Type B pancreatic cell (in vitro differentiated cells): ENCODE results near the gene SFSWAP. TPM values are rescaled to one million over a fixed set of nuclear protein-coding genes. Genes with fewer than 3 reads are reported as not detected.

Experiments
- DNase-seq: peaks from one replicate; pipeline ENCODE4 v3.0.0; 2021; ENCODE audit warnings: mixed read lengths; ENCODE audit not compliant: unreplicated experiment; ENCODE audit errors: extremely low spot score
- H3K27ac Mint-ChIP-seq: 2 replicates; pipeline ENCODE4 v1.8.0; 2021; ENCODE audit warnings: mild to moderate bottlenecking, mixed read lengths
- H3K27me3 Mint-ChIP-seq: 2 replicates; pipeline ENCODE4 v1.8.0; 2021; ENCODE audit warnings: mixed read lengths
- H3K36me3 Mint-ChIP-seq: 2 replicates; pipeline ENCODE4 v1.8.0; 2021; ENCODE audit warnings: mixed read lengths
- H3K4me1 Mint-ChIP-seq: one replicate; pipeline ENCODE4 v1.8.0; 2021; ENCODE audit warnings: mixed read lengths; ENCODE audit not compliant: unreplicated experiment
- H3K4me3 Mint-ChIP-seq: 2 replicates; pipeline ENCODE4 v1.8.0; 2021; ENCODE audit warnings: mild to moderate bottlenecking, mixed read lengths
- H3K9me3 Mint-ChIP-seq: 2 replicates; pipeline ENCODE4 v1.8.0; 2021; ENCODE audit warnings: mixed read lengths
- total RNA-seq: library from RNA; stranded (reverse); gene quantifications from 2 replicates; pipeline ENCODE4 v1.2.1, GENCODE V29; 2021; ENCODE audit warnings: low replicate concordance
- TF ChIP-seq, protein P1 (sequence below): fragments of 200-600 bp; sonication (generic); conservative IDR thresholded peaks from 2 replicates; pipeline ENCODE4 v1.5.0; 2021; ENCODE audit warnings: antibody characterized with exemption, mild to moderate bottlenecking

Gene SFSWAP
- total RNA-seq, 1 donor from 2014 or later: 59.3 TPM

DNA sequence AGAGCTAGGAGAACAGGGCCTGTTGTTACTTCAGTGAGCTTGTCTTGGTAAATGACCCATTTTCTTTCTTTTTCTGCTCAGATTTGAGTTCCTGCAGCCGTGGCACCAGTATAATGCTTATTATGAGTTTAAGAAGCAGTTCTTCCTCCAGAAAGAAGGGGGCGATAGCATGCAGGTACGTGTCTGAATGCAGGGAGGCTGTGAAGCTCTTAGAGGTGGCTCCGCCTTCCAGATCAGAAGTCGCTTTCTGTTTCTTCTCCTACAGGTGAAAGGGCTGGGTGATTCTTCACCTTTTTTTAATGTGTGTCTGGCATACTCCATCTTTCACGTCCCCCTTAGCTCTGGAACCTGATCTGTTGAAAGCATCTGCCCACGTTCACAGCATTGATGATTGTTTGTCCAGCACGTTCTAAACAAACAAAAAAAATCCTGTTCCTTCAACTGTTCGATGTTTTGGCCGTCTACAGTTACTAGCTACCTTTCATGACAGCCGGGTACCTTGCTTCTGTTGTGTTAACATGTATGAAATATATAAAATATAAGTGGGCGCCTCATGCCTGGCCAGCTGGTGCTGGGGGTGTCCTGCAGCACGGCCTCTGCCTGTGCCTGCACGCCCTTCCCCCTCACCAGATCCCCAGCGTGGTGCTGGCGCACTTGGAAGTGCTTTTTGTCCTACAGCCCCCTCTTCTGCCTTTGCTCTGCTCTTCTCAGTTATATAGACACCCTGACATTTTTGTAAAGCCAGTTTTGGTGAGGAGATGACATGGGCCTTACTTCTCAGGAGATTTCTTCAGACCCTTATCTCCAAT is 44.6 kb downstream of the SFSWAP start:
- TF ChIP-seq, protein P1, sequence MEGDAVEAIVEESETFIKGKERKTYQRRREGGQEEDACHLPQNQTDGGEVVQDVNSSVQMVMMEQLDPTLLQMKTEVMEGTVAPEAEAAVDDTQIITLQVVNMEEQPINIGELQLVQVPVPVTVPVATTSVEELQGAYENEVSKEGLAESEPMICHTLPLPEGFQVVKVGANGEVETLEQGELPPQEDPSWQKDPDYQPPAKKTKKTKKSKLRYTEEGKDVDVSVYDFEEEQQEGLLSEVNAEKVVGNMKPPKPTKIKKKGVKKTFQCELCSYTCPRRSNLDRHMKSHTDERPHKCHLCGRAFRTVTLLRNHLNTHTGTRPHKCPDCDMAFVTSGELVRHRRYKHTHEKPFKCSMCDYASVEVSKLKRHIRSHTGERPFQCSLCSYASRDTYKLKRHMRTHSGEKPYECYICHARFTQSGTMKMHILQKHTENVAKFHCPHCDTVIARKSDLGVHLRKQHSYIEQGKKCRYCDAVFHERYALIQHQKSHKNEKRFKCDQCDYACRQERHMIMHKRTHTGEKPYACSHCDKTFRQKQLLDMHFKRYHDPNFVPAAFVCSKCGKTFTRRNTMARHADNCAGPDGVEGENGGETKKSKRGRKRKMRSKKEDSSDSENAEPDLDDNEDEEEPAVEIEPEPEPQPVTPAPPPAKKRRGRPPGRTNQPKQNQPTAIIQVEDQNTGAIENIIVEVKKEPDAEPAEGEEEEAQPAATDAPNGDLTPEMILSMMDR: peak; percentile 65
- no peak for DNase-seq
- no peaks in the 10 kb centered on the region for H3K9me3 Mint-ChIP-seq
- no peak overlapping the region for H3K4me3 Mint-ChIP-seq
- peaks cover 40% of the 10 kb centered on the region for H3K36me3 Mint-ChIP-seq
- H3K27ac Mint-ChIP-seq: no peak overlapping the region
- no peaks in the 10 kb centered on the region for H3K27me3 Mint-ChIP-seq
- H3K4me1 Mint-ChIP-seq: no peaks in the 10 kb centered on the region

DNA sequence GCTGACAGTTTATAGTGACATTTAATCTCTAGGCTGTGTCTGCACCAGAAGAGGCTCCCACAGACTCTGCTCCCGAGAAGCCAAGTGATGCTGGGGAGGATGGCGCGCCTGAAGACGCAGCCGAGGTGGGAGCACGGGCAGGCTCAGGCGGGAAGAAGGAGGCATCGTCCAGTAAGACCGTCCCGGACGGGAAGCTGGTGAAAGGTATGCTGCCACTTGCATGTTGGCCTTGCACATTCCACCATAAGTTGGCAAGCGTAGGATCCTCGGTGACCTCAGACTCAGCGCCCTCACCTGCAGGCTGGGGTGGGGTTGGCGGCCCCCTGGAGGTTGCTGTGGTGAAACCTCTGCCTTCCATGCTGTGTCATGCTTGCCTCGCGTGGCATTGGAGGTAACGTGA is 45.6 kb downstream of the SFSWAP start:
- no peak overlapping the region for H3K27ac Mint-ChIP-seq
- TF ChIP-seq, protein P1: no peak
- H3K36me3 Mint-ChIP-seq: peaks cover 44% of the 10 kb centered on the region

DNA sequence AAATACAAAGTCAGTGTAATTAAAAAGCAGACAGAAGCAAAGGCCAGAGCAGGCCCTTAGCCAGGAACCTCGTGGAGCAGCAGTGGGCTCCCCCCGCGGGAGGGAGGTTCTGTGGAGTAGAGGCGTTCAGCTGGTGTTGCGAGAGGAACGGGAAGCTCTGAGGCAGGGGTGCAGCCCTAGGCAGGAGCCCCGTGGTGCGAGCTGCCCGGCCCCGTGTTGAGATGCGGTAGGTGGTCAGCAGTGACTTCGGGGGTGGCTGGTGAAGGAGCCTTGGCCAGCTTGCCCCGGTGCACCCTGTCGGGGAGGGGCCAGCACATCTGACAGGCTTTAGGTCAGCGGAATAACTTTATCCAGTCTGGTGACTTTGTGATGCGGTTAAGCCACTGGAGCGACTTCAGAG is 46.2 kb downstream of the SFSWAP start:
- TF ChIP-seq, protein P1: no peak
- no peak for DNase-seq
- Mint-ChIP-seq H3K4me1 (no peaks in the 10 kb centered on the region), H3K27ac (no peak overlapping the region), H3K27me3 (no peaks in the 10 kb centered on the region), H3K4me3 (no peak overlapping the region), H3K36me3 (peaks cover 45% of the 10 kb centered on the region), H3K9me3 (no peaks in the 10 kb centered on the region)

More for the DNA sequence above, 45.6 kb downstream of the SFSWAP start:
- Mint-ChIP-seq H3K4me1 (no peaks in the 10 kb centered on the region), H3K4me3 (no peak overlapping the region), H3K9me3 (no peaks in the 10 kb centered on the region), H3K27me3 (no peaks in the 10 kb centered on the region)
- no peak for DNase-seq

DNA sequence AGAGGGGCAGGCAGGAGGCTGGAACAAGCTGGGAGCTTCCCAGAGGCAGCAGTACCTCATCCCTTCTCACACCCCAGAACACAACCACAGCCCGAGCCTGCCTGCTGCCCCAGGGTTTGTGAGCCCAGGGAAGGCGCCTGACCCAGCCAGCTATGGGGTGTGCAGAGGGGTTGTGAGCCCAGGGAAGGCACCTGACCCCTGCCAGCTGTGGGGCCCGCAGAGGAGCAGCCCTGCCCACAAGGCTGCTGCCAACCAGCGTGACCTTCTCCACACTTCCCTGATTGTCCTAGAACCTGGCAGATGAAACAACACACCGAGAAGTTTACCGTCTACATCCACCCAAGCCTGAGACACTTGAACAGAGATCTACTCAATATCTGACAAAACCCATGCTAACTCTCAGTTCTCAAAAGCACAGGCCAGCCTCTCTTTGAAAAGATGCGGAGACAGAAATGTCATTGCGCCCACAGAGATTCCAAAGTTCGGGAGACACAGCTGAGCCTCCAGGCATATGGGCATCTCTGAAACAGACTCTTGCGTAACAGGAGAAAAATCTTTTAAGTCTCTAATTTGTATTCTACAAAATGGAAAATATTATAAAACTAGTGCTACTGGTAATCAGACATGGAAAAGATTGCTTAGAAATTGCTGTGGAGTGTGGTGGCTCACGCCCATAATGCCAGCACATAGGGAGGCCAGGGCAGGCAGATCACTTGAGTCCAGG is 47.3 kb downstream of the SFSWAP start:
- Mint-ChIP-seq H3K27me3 (no peaks in the 10 kb centered on the region), H3K36me3 (peaks cover 39% of the 10 kb centered on the region), H3K27ac (no peak overlapping the region), H3K4me1 (no peaks in the 10 kb centered on the region), H3K4me3 (no peak overlapping the region), H3K9me3 (no peaks in the 10 kb centered on the region)
- TF ChIP-seq, protein P1: no peak
- no peak for DNase-seq

DNA sequence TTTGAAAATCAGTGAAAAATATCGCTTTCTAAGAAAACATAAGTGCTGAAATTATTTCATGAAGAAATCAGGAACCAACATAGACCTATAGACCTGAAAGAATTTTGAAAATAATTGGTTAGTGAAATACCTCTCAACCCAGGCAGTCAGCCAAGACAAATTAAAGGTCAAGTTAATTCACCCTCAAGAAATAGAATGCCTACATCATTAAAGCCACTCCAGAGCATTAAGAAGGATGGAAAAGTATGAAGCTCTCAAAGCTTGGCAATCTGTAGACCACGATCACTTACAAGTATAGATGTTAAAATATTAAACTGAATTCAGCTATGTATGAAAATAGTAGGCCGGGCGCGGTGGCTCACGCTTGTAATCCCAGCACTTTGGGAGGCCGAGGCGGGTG is 48.3 kb downstream of the SFSWAP start:
- Mint-ChIP-seq H3K9me3 (no peaks in the 10 kb centered on the region), H3K36me3 (peaks cover 34% of the 10 kb centered on the region), H3K27me3 (no peaks in the 10 kb centered on the region), H3K4me3 (no peak overlapping the region), H3K27ac (no peak overlapping the region), H3K4me1 (no peaks in the 10 kb centered on the region)
- TF ChIP-seq, protein P1: no peak
- DNase-seq: no peak
